ENCODE results near the gene PLK5.
"Not testable (repeated sequence)": the region's sequence is repeated elsewhere in the genome, so short reads cannot be mapped to it uniquely, and the experiment has no call there.

Gene PLK5

GRCh38 chr19:1509602-1510441 is 14.1 kb upstream of the PLK5 start:
- DNase-seq, result no peak

- no peak for DNase-seq
These were observed 13.5 kb upstream of the PLK5 start for GRCh38 chr19:1510442-1510806.

- DNase-seq, result no peak
These were observed 13.1 kb upstream of the PLK5 start for GRCh38 chr19:1510807-1511206.

GRCh38 chr19:1511318-1512317 is 12.3 kb upstream of the PLK5 start:
- DNase-seq, result no peak

GRCh38 chr19:1512671-1513498 is 11.0 kb upstream of the PLK5 start, which contains the start of gene ADAMTSL5:
Gene ADAMTSL5, minus strand, starts transcription at chr19:1513019. Its CDS starts 2,076 bp downstream, at chr19:1510943.
- peak; percentile 33 to 75 (median 41) for DNase-seq

GRCh38 chr19:1513499-1514294 is 10.2 kb upstream of the PLK5 start:
- DNase-seq, result peak; percentile 34 to 70 (median 53)

- no peak for DNase-seq
These were observed 9.6 kb upstream of the PLK5 start for GRCh38 chr19:1514295-1514661.

- no peak for DNase-seq
These were observed 8.7 kb upstream of the PLK5 start for GRCh38 chr19:1514986-1515721.

- no peak for DNase-seq
These were observed 7.5 kb upstream of the PLK5 start for GRCh38 chr19:1516395-1516753.

- no peak for DNase-seq
These were observed 5.4 kb upstream of the PLK5 start for GRCh38 chr19:1518471-1518870.

GRCh38 chr19:1519802-1520201 is 4.1 kb upstream of the PLK5 start:
- DNase-seq, result not testable (repeated sequence)

GRCh38 chr19:1520203-1520780 is 3.6 kb upstream of the PLK5 start:
- DNase-seq, result no peak

GRCh38 chr19:1521636-1522035 is 2.2 kb upstream of the PLK5 start:
- no peak for DNase-seq

- no peak for DNase-seq
These were observed 1.8 kb upstream of the PLK5 start for GRCh38 chr19:1522061-1522460.

- DNase-seq, result no peak
These were observed 1.0 kb upstream of the PLK5 start for GRCh38 chr19:1522838-1523237.

- DNase-seq, result no peak
These were observed 552 bp downstream of the PLK5 start for GRCh38 chr19:1524287-1524971.

GRCh38 chr19:1524972-1525325 is 1.1 kb downstream of the PLK5 start:
- DNase-seq, result no peak

- no peak for DNase-seq
These were observed 1.5 kb downstream of the PLK5 start for GRCh38 chr19:1525343-1525742.

GRCh38 chr19:1526066-1526778 is 2.3 kb downstream of the PLK5 start:
- DNase-seq, result no peak

All from T-helper 1 cell (primary cell).